Panc1 (cell line): ENCODE measurements around the gene UBASH3A. TPM values are rescaled to one million over a fixed set of nuclear protein-coding genes. Genes with fewer than 3 reads are reported as not detected.

Experiments used
- ATAC-seq: fragments of 200-7000 bp; cut with Tn5 transposase; 2 replicates; pipeline ENCODE4 v1.9.1; 2020; ENCODE audit warnings: mild to moderate bottlenecking, moderate library complexity
- BruUV-seq: library from RNA; stranded (reverse); fragments of 400-500 nt; replicated peaks from 2 replicates; lab custom pipeline; 2021; lab: Mats Ljungman, UMichigan
- CTCF ChIA-PET: fragments of 300-600 bp; sonication (Branson Sonifier 250); formaldehyde crosslinking; loops from one replicate; lab custom pipeline; 2022; ENCODE audit warnings: antibody characterized with exemption; lab: Charles Lee
- POLR2A ChIA-PET: fragments of 300-600 bp; sonication (Branson Sonifier 250); formaldehyde crosslinking; loops from one replicate; lab custom pipeline; 2022; ENCODE audit warnings: antibody characterized with exemption; lab: Charles Lee
- DNase-seq: peaks from one replicate; pipeline ENCODE4 v3.0.0-alpha.2; 2010; ENCODE audit warnings: low read depth, low spot score
- H3K27ac ChIP-seq: 2 replicates; pipeline ENCODE4 v1.5.1; 2011; ENCODE audit warnings: mild to moderate bottlenecking, low read length, inconsistent platforms
- H3K27me3 ChIP-seq: fragments of 200-500 bp; sonication (Bioruptor generic); 2 replicates; pipeline ENCODE4 v1.6.0; 2014; ENCODE audit warnings: low read length, inconsistent platforms; ENCODE audit not compliant: control insufficient read depth, insufficient read depth
- H3K36me3 ChIP-seq: fragments of 200-500 bp; sonication (Bioruptor generic); 2 replicates; pipeline ENCODE4 v1.5.1; 2014; ENCODE audit warnings: inconsistent platforms, mild to moderate bottlenecking, low read length, moderate library complexity; ENCODE audit not compliant: control insufficient read depth, insufficient read depth
- H3K4me1 ChIP-seq: 2 replicates; pipeline ENCODE4 v1.5.1; 2011; ENCODE audit warnings: inconsistent platforms, mild to moderate bottlenecking, low read length, moderate library complexity; ENCODE audit not compliant: control insufficient read depth, insufficient read depth
- H3K4me3 ChIP-seq, 2 experiments: 2 replicates each; pipeline ENCODE4 v1.5.1; 2011 to 2012; ENCODE audit warnings: low read depth in 2 of 2, low read length in 2 of 2, mild to moderate bottlenecking in 2 of 2, inconsistent platforms in 1 of 2, moderate library complexity in 1 of 2
- H3K9me3 ChIP-seq: fragments of 200-500 bp; sonication (Bioruptor generic); 2 replicates; pipeline ENCODE4 v1.5.1; 2014; ENCODE audit warnings: low read depth, mild to moderate bottlenecking, inconsistent platforms, low read length, moderate library complexity; ENCODE audit not compliant: control insufficient read depth, insufficient read depth
- CTCF ChIP-seq: fragments of 450-650 bp; IDR thresholded peaks from 2 replicates; pipeline ENCODE4 v1.5.1; 2017; ENCODE audit warnings: mild to moderate bottlenecking
- POLR2AphosphoS5 ChIP-seq: IDR thresholded peaks from 2 replicates; pipeline ENCODE4 v1.6.1; 2012; ENCODE audit warnings: mild to moderate bottlenecking, low read depth, low read length, moderate library complexity
- REST ChIP-seq, 2 experiments: IDR thresholded peaks; 2 replicates each; pipeline ENCODE4 v1.6.1; 2011 to 2012; ENCODE audit warnings: low read depth in 2 of 2, control low read depth in 1 of 2, low read length in 1 of 2, mild to moderate bottlenecking in 1 of 2, moderate library complexity in 1 of 2; ENCODE audit not compliant: insufficient read depth in 1 of 2
- SIN3A ChIP-seq: IDR thresholded peaks from 2 replicates; pipeline ENCODE4 v1.6.1; 2012; ENCODE audit warnings: low read depth, mild to moderate bottlenecking, low read length, moderate library complexity, borderline replicate concordance; ENCODE audit not compliant: insufficient read depth
- TCF7L2 ChIP-seq: IDR thresholded peaks from 2 replicates; pipeline ENCODE4 v1.6.1; 2011; ENCODE audit warnings: mild to moderate bottlenecking, low read depth, low read length, inconsistent platforms
- in situ Hi-C: cut with HindIII; loops from 2 replicates; pipeline ENCODE4 v1.10.0; 2016; ENCODE audit warnings: low sequenced_read_pairs, low pct_unique_long_range_greater_than_20kb
- intact Hi-C: fragments of 100-400 bp; cut with micrococcal nuclease; formaldehyde crosslinking; loops from one replicate; pipeline ENCODE4 v1.10.0; 2022; ENCODE audit not compliant: unreplicated experiment
- total RNA-seq: library from RNA; stranded (reverse); gene quantifications from one replicate; pipeline ENCODE4 v1.2.1, GENCODE V29; 2021; ENCODE audit not compliant: unreplicated experiment

The UBASH3A gene
- total RNA-seq, 1 experiment from 2014 or later = 0.33 TPM

GRCh38 chr21:42473498-42474042, 69.9 kb downstream of the UBASH3A start:
- no peak for ATAC-seq
- no peaks in the 10 kb centered on the region for H3K27me3 ChIP-seq
- H3K27ac ChIP-seq = no peak overlapping the region
- H3K9me3 ChIP-seq = no peaks in the 10 kb centered on the region
- POLR2A ChIA-PET = no interaction called here
- no peaks in the 10 kb centered on the region for H3K36me3 ChIP-seq
- in situ Hi-C loops (no loop called here), intact Hi-C loops (no loop called here)
- BruUV-seq = no TSS peak
- no peak for TF ChIP-seq CTCF
- TF ChIP-seq SIN3A = no peak
- no peak for TF ChIP-seq REST (IDR thresholded peaks at IDR 0.05; ENCODE audit: insufficient read depth in 1 of 2, low read depth in 2 of 2, low read length in 1 of 2)
- TF ChIP-seq POLR2AphosphoS5 = no peak
- CTCF ChIA-PET = no interaction called here
- DNase-seq = no peak
- H3K4me1 ChIP-seq = no peaks in the 10 kb centered on the region
- no peak overlapping the region for H3K4me3 ChIP-seq

GRCh38 chr21:42474043-42474831, 70.5 kb downstream of the UBASH3A start:
- no peak overlapping the region for H3K27ac ChIP-seq
- CTCF ChIA-PET = no interaction called here
- BruUV-seq = no TSS peak
- H3K36me3 ChIP-seq = no peaks in the 10 kb centered on the region
- no peaks in the 10 kb centered on the region for H3K9me3 ChIP-seq
- no peaks in the 10 kb centered on the region for H3K27me3 ChIP-seq
- in situ Hi-C loops = no loop called here
- H3K4me3 ChIP-seq = no peak overlapping the region
- peak; percentile 70; the same call in 1 of the 2 replicates for ATAC-seq
- no peaks in the 10 kb centered on the region for H3K4me1 ChIP-seq
- TF ChIP-seq TCF7L2 (no peak), CTCF (no peak), SIN3A (no peak), POLR2AphosphoS5 (no peak), REST (IDR thresholded peaks at IDR 0.05; ENCODE audit: insufficient read depth in 1 of 2, low read depth in 2 of 2, low read length in 1 of 2) (no peak)
- no peak for DNase-seq
- POLR2A ChIA-PET = no interaction called here
- intact Hi-C loops = no loop called here
